Activated effector memory CD4-positive, alpha-beta T cell treated with Interleukin-2 at 50 U/mL for 16 hours (primary cell): ENCODE results near the gene MYT1.
"Not testable (repeated sequence)": the region's sequence is repeated elsewhere in the genome, so short reads cannot be mapped to it uniquely, and the experiment has no call there.

Experiments used
- DNase-seq: peaks from one replicate; pipeline ENCODE4 v3.0.0-alpha.2; 2020

MYT1 gene

DNA sequence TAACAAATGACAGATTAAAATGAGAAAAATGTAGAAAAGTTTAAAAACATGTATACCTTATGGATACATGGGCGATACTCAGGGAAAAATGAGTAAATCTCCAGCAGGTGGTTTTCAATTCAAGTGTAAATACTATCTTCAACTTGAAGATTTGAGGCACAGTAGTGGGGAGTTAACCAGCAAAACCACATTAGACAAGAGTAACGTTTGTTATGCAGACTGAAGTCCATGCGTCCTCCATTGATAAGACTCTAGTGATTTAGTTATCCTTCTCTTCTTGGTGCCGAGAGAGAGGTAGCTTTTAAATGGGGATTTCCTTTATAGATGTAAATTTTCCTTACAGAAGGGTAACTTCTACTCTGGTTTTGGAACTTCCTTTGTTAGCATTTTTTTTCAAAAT is 119.4 kb downstream of the MYT1 start:
- no peak for DNase-seq

DNA sequence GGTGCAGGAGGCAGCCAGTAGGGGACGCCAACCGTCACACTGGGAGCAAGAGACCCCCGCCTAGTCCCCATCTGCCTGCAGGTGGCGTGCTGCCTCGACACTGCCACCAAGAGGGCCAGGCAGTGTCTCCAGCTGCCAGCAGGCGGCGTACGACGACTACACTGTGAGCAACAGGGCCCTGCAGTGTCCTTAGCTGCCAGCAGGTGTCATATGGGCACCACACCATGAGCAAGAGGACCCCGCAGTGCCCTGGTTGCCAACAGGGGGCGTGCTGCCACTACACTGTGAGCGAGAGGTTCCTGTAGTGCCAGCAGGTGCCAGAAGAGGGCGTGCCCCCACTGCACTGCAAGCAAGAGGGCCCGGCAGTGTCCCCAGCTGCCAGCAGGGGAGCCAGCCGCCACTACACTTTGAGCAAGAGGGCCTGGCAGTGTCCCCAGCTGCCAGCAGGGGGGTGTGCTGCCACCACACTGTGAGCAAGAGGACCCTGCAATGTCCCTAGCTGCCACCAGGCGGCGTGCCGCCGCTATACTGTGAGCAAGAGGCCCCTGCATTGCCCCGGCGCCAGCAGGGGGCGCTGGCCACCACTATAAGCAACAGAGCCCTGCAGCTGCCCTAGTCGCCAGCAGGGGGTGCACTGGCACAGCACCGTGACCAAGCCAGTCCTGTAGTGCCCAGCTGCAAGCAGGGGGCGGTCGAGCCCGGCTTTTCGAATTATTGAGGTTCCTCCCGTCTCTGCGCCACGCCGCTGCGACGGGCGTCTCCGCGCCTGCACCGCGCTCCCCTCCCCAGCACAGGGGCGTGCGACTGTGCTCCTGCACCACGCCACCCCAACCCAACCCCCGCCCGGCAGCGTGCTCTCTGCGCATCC is 121.6 kb downstream of the MYT1 start:
- peak; percentile 52 for DNase-seq

DNA sequence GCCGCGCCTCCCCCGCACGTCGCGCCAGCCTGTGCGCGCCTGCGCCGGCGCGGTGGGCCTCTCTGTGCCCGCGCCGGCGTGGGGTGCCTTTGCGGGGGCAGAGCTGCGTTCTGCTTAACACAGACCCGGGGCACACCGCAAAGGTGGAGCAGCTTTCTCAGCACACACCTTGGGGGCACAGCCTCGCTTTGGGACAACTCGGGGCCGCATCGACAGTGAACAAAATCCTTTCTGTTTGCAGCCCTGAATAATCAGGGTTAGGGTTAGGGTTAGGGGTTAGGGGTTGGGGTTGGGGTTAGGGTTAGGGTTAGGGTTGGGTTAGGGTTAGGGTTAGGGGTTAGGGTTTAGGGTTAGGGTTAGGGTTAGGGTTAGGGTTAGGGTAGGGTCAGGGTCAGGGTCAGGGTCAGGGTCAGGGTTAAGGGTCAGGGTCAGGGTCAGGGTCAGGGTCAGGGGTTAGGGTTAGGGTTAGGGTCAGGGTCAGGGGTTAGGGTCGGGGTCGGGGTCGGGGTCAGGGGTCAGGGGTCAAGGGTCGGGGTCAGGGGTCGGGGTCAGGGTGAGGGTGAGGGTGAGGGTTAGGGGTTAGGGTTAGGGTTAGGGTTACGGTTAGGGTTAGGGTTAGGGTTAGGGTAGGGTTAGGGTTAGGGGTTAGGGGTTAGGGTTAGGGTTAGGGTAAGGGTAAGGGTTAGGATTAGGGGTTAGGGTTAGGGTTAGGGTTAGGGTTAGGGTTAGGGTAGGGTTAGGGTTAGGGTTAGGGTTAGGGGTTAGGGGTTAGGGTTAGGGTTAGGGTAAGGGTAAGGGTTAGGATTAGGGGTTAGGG is 122.4 kb downstream of the MYT1 start:
- not testable (repeated sequence) for DNase-seq

DNA sequence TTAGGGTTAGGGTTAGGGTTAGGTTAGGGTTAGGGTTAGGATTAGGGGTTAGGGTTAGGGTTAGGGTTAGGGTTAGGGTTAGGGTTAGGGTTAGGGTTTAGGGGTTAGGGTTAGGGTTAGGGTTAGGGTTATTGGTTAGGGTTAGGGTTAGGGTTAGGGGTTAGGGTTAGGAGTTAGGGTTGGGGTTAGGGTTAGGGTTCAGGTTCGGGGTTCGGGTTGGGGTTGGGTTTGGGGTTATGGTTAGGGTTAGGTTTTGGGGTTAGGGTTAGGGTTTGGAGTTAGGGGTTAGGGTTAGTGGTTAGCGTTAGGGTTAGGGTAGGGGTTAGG is 123.0 kb downstream of the MYT1 start:
- not testable (repeated sequence) for DNase-seq
